GM18867 (cell line): Measurements from ENCODE around the gene FAM3C.
"Not testable (repeated sequence)": the region's sequence is repeated elsewhere in the genome, so short reads cannot be mapped to it uniquely, and the experiment has no call there.

Source experiments
- ATAC-seq: cut with Tn5 transposase; IDR thresholded peaks from one replicate; pipeline ENCODE4 v1.9.1; 2021; ENCODE audit warnings: mild to moderate bottlenecking, moderate library complexity; ENCODE audit not compliant: unreplicated experiment

The FAM3C gene

GRCh38 chr7:121395961-121396757, at the start of gene FAM3C:
FAM3C (minus strand) TSS chr7:121396308; CDS start chr7:121382969, 13,339 bp downstream.
- peak; percentile 81 for ATAC-seq

- ATAC-seq, result no peak
These were observed 46.7 kb upstream of the FAM3C start for GRCh38 chr7:121442845-121443244.

GRCh38 chr7:121440857-121441503, 44.9 kb upstream of the FAM3C start:
- no peak for ATAC-seq

- ATAC-seq, result peak; percentile 40
These were observed 42.2 kb upstream of the FAM3C start for GRCh38 chr7:121438043-121438955.

- no peak for ATAC-seq
These were observed 41.4 kb upstream of the FAM3C start for GRCh38 chr7:121437470-121437869.

GRCh38 chr7:121436688-121437087, 40.6 kb upstream of the FAM3C start:
- no peak for ATAC-seq

GRCh38 chr7:121436136-121436535, 40.0 kb upstream of the FAM3C start:
- ATAC-seq, result no peak

GRCh38 chr7:121433775-121434174, 37.7 kb upstream of the FAM3C start:
- ATAC-seq, result peak; percentile 71

GRCh38 chr7:121432486-121432885, 36.4 kb upstream of the FAM3C start:
- ATAC-seq, result peak; percentile 71

- ATAC-seq, result no peak
These were observed 35.9 kb upstream of the FAM3C start for GRCh38 chr7:121431996-121432395.

- no peak for ATAC-seq
These were observed 35.4 kb upstream of the FAM3C start for GRCh38 chr7:121431389-121431995.

- no peak for ATAC-seq
These were observed 34.5 kb upstream of the FAM3C start for GRCh38 chr7:121430558-121430957.

- ATAC-seq, result no peak
These were observed 33.7 kb upstream of the FAM3C start for GRCh38 chr7:121429798-121430197.

GRCh38 chr7:121428855-121429489, 32.9 kb upstream of the FAM3C start:
- no peak for ATAC-seq

GRCh38 chr7:121421743-121422142, 25.6 kb upstream of the FAM3C start:
- ATAC-seq, result not testable (repeated sequence)

- no peak for ATAC-seq
These were observed 24.9 kb upstream of the FAM3C start for GRCh38 chr7:121420976-121421375.

GRCh38 chr7:121419201-121420148, 23.4 kb upstream of the FAM3C start:
- ATAC-seq, result no peak

GRCh38 chr7:121416533-121416932, 20.4 kb upstream of the FAM3C start:
- ATAC-seq, result no peak

GRCh38 chr7:121414436-121414835, 18.3 kb upstream of the FAM3C start:
- no peak for ATAC-seq
